HCT116 (cell line): ENCODE measurements around the gene DHRS9. TPM values are rescaled to one million over a fixed set of nuclear protein-coding genes. Genes with fewer than 3 reads are reported as not detected.

Experiments used
- ATAC-seq: fragments of 200-7000 bp; cut with Tn5 transposase; 2 replicates; pipeline ENCODE4 v1.9.1; 2020; ENCODE audit warnings: mild to moderate bottlenecking, moderate library complexity
- BruUV-seq: library from RNA; stranded (reverse); fragments of 400-500 nt; replicated peaks from 2 replicates; lab custom pipeline; 2021; lab: Mats Ljungman, UMichigan
- CTCF ChIA-PET: fragments of 300-600 bp; sonication (Branson Sonifier 250); formaldehyde crosslinking; loops from one replicate; lab custom pipeline; 2021; ENCODE audit warnings: antibody characterized with exemption; lab: Charles Lee
- POLR2A ChIA-PET: fragments of 300-600, 350-600 bp; sonication (Branson Sonifier 250); formaldehyde crosslinking; loops from one replicate; lab custom pipeline; 2021; ENCODE audit warnings: antibody characterized with exemption; lab: Charles Lee
- RAD21 ChIA-PET, 2 experiments: fragments of 300-600 bp; sonication (Branson Sonifier 250); formaldehyde crosslinking; loops; one replicate each; lab custom pipeline; 2023; ENCODE audit warnings: low total read pairs in 2 of 2; ENCODE audit not compliant: uncharacterized antibody in 2 of 2, unreplicated experiment in 2 of 2, low non-redundant PET in 1 of 2; lab: Charles Lee
- DNase-seq: peaks from one replicate; pipeline ENCODE4 v3.0.0-alpha.2; 2010; ENCODE audit warnings: low read depth, low spot score
- H2AFZ ChIP-seq: fragments of 200-600 bp; shearing (Covaris generic), sonication (generic); 2 replicates; pipeline ENCODE4 v1.6.1; 2017; ENCODE audit warnings: low read depth, mixed run types, mixed read lengths, antibody characterized with exemption, low read length; ENCODE audit not compliant: poor library complexity, severe bottlenecking
- H3K27ac ChIP-seq: 2 replicates; pipeline ENCODE4 v1.5.1; 2012; ENCODE audit warnings: low read depth, low read length
- H3K27me3 ChIP-seq: fragments of 200-600 bp; sonication (generic); 2 replicates; pipeline ENCODE4 v1.6.1; 2016; ENCODE audit warnings: mixed run types, low read length, mixed read lengths; ENCODE audit not compliant: insufficient read depth
- H3K36me3 ChIP-seq, 2 experiments: fragments of 200-500 bp in 1 of 2; fragments of 200-600 bp in 1 of 2; sonication (Bioruptor generic) in 1 of 2; sonication (generic) in 1 of 2; 2 replicates each; pipeline versions ENCODE4 v1.5.1 to v1.6.1; 2014 to 2016; ENCODE audit warnings: low read length in 2 of 2, inconsistent platforms in 1 of 2, mixed read lengths in 1 of 2, mixed run types in 1 of 2; ENCODE audit not compliant: insufficient read depth in 2 of 2, control insufficient read depth in 1 of 2
- H3K4me1 ChIP-seq, 2 experiments: fragments of 200-600 bp in 1 of 2; sonication (generic) in 1 of 2; 2 replicates each; pipeline versions ENCODE4 v1.5.1 to v1.6.1; 2012 to 2017; ENCODE audit warnings: low read length in 2 of 2, inconsistent platforms in 1 of 2, mild to moderate bottlenecking in 1 of 2, mixed read lengths in 1 of 2, mixed run types in 1 of 2, moderate library complexity in 1 of 2; ENCODE audit not compliant: insufficient read depth in 2 of 2, control insufficient read depth in 1 of 2
- H3K4me2 ChIP-seq: fragments of 200-600 bp; sonication (generic); 2 replicates; pipeline ENCODE4 v1.6.1; 2017; ENCODE audit warnings: mixed run types, low read length, mixed read lengths
- H3K4me3 ChIP-seq, 2 experiments: fragments of 200-600 bp in 1 of 2; sonication (generic) in 1 of 2; replicated peaks in 1 of 2; 2 replicates each; pipeline ENCODE4 v1.5.1; 2011 to 2016; ENCODE audit warnings: low read length in 2 of 2, control low read depth in 1 of 2, low read depth in 1 of 2, mild to moderate bottlenecking in 1 of 2, mixed read lengths in 1 of 2, mixed run types in 1 of 2
- H3K79me2 ChIP-seq: fragments of 200-600 bp; sonication (generic); 2 replicates; pipeline ENCODE4 v1.6.1; 2017; ENCODE audit warnings: mild to moderate bottlenecking, mixed run types, low read length, moderate library complexity, mixed read lengths; ENCODE audit not compliant: insufficient read depth
- H3K9ac ChIP-seq: fragments of 200-600 bp; sonication (generic); 2 replicates; pipeline ENCODE4 v1.6.1; 2016; ENCODE audit warnings: low read length, mixed read lengths
- H3K9me2 ChIP-seq: fragments of 200-600 bp; sonication (generic), shearing (Covaris generic); 2 replicates; pipeline ENCODE4 v1.6.1; 2017; ENCODE audit warnings: mixed run types, mild to moderate bottlenecking, moderate library complexity; ENCODE audit not compliant: insufficient read depth
- H3K9me3 ChIP-seq, 2 experiments: fragments of 200-500 bp in 1 of 2; fragments of 200-600 bp in 1 of 2; sonication (Bioruptor generic) in 1 of 2; sonication (generic) in 1 of 2; 2 replicates each; pipeline ENCODE4 v1.6.1; 2014 to 2017; ENCODE audit warnings: low read length in 2 of 2, mixed read lengths in 2 of 2, inconsistent platforms in 1 of 2, low read depth in 1 of 2, mild to moderate bottlenecking in 1 of 2, mixed run types in 1 of 2, moderate library complexity in 1 of 2; ENCODE audit not compliant: control insufficient read depth in 1 of 2, insufficient read depth in 1 of 2
- H4K20me1 ChIP-seq: fragments of 200-600 bp; sonication (generic), shearing (Covaris generic); 2 replicates; pipeline ENCODE4 v1.6.1; 2017; ENCODE audit warnings: mixed run types, mild to moderate bottlenecking, moderate library complexity; ENCODE audit not compliant: insufficient read depth
- ATF3 ChIP-seq: IDR thresholded peaks from 2 replicates; pipeline ENCODE4 v1.6.1; 2012
- CBX3 ChIP-seq: IDR thresholded peaks from 2 replicates; pipeline ENCODE4 v1.6.1; 2012; ENCODE audit warnings: low read depth
- CTCF ChIP-seq, 3 experiments: fragments of 200-600 bp in 1 of 3; sonication (generic) in 1 of 3; IDR thresholded peaks in 2 of 3; conservative IDR thresholded peaks in 1 of 3; 2 replicates each; pipeline ENCODE4 v1.5.1; 2012 to 2017; ENCODE audit warnings: low read depth in 2 of 3, low read length in 2 of 3, antibody characterized with exemption in 1 of 3, borderline replicate concordance in 1 of 3, control low read depth in 1 of 3, mild to moderate bottlenecking in 1 of 3, mixed read lengths in 1 of 3, mixed run types in 1 of 3, moderate library complexity in 1 of 3; ENCODE audit not compliant: insufficient read depth in 1 of 3
- ELF1 ChIP-seq: IDR thresholded peaks from 2 replicates; pipeline ENCODE4 v1.6.1; 2012; ENCODE audit warnings: low read depth, borderline replicate concordance
- EZH2phosphoT487 ChIP-seq: fragments of 200-600 bp; IDR thresholded peaks from 2 replicates; pipeline ENCODE4 v1.6.1; 2018; ENCODE audit warnings: antibody characterized with exemption, borderline replicate concordance
- FOSL1 ChIP-seq: IDR thresholded peaks from 2 replicates; pipeline ENCODE4 v1.6.1; 2012; ENCODE audit warnings: low read depth
- POLR2A ChIP-seq: IDR thresholded peaks from 2 replicates; pipeline ENCODE4 v1.7.0; 2011; ENCODE audit warnings: borderline replicate concordance; ENCODE audit not compliant: insufficient read depth, insufficient read length; ENCODE audit errors: extremely low read depth
- RAD21 ChIP-seq: IDR thresholded peaks from 2 replicates; pipeline ENCODE4 v1.6.1; 2012; ENCODE audit warnings: low read depth, mild to moderate bottlenecking
- SIN3A ChIP-seq: IDR thresholded peaks from 2 replicates; pipeline ENCODE4 v1.6.1; 2012; ENCODE audit warnings: low read depth
- SP1 ChIP-seq: IDR thresholded peaks from 2 replicates; pipeline ENCODE4 v1.6.1; 2012; ENCODE audit warnings: low read depth
- SRF ChIP-seq: IDR thresholded peaks from 2 replicates; pipeline ENCODE4 v1.6.1; 2012; ENCODE audit warnings: low read depth
- TCF7L2 ChIP-seq: IDR thresholded peaks from 2 replicates; pipeline ENCODE4 v1.7.0; 2011; ENCODE audit warnings: borderline replicate concordance, inconsistent platforms; ENCODE audit not compliant: insufficient read depth, insufficient read length; ENCODE audit errors: extremely low read depth
- ZFX ChIP-seq: fragments of 450-650 bp; IDR thresholded peaks from 2 replicates; pipeline ENCODE4 v1.6.1; 2017
- intact Hi-C: fragments of 100-400 bp; cut with micrococcal nuclease; formaldehyde crosslinking; loops from 2 replicates; pipeline ENCODE4 v1.10.0; 2022
- total RNA-seq: library from RNA; stranded (reverse); gene quantifications from one replicate; pipeline ENCODE4 v1.2.1, GENCODE V29; 2021; ENCODE audit not compliant: unreplicated experiment

DHRS9 gene
- total RNA-seq, 1 experiment from 2014 or later: 0.15 TPM

GRCh38 chr2:169109502-169110409, 40.4 kb downstream of the DHRS9 start:
- ChIA-PET RAD21 (interaction anchor here (0.8 to 1.2 kb wide), 5 partner anchors 21 to 166 kb away, joined by 3 to 6 read pairs (median 3); no protein-coding TSS in a partner anchor), CTCF (interaction anchor here (0.6 to 3.7 kb wide), 12 partner anchors 10 to 1193 kb away, joined by 3 to 31 read pairs (median 8); no protein-coding TSS in a partner anchor), POLR2A (interaction anchor here (1.0 kb wide), 1 partner anchor 112 kb away, joined by 4 read pairs; no protein-coding TSS in a partner anchor)
- ATAC-seq: peak; percentile 99
- Histone ChIP-seq H3K9me2 (no peaks in the 10 kb centered on the region), H3K4me3 (no peak overlapping the region), H3K9ac (no peak overlapping the region), H3K79me2 (no peaks in the 10 kb centered on the region), H3K9me3 (no peaks in the 10 kb centered on the region), H3K27ac (no peak overlapping the region), H3K4me1 (peaks cover 0 to 8% of the 10 kb centered on the region in 2 experiments; a peak in 1 of 4 replicates), H2AFZ (peak overlapping the region; percentile 79), H3K27me3 (peaks cover 5% of the 10 kb centered on the region; the same call in 1 of the 2 replicates), H3K36me3 (no peaks in the 10 kb centered on the region), H4K20me1 (no peaks in the 10 kb centered on the region), H3K4me2 (peak overlapping the region; percentile 58)
- peak; percentile 67 for DNase-seq
- TF ChIP-seq RAD21 (peak; percentile 92), CTCF (IDR thresholded peaks at IDR 0.05 in 2 of 3, conservative IDR thresholded peaks at IDR 0.05 in 1 of 3; ENCODE audit: borderline replicate concordance in 1 of 3, insufficient read depth in 1 of 3, low read depth in 2 of 3, low read length in 2 of 3) (peak; percentile 84 to 97 (median 88)), ZFX (no peak)
- intact Hi-C loops: loop anchor here (1.0 to 10.0 kb wide), 6 partner anchors 23 to 818 kb away; no protein-coding TSS in a partner anchor
- no TSS peak for BruUV-seq

GRCh38 chr2:169110419-169110818, 41.1 kb downstream of the DHRS9 start:
- no peak overlapping the region for H3K27ac ChIP-seq
- POLR2A ChIA-PET: no interaction called here
- H3K9ac ChIP-seq: no peak overlapping the region
- H3K4me1 ChIP-seq: peaks cover 0 to 8% of the 10 kb centered on the region in 2 experiments; a peak in 1 of 4 replicates
- DNase-seq (no peak), ATAC-seq (no peak)
- peak overlapping the region; percentile 79 for H2AFZ ChIP-seq
- H4K20me1 ChIP-seq: no peaks in the 10 kb centered on the region
- no peak overlapping the region for H3K4me2 ChIP-seq
- H3K4me3 ChIP-seq: no peak overlapping the region
- intact Hi-C loops: loop anchor here (1.0 to 10.0 kb wide), 4 partner anchors 166 to 817 kb away; no protein-coding TSS in a partner anchor
- H3K9me3 ChIP-seq: no peaks in the 10 kb centered on the region
- no peaks in the 10 kb centered on the region for H3K9me2 ChIP-seq
- CTCF ChIA-PET: interaction anchor here (1.0 to 3.7 kb wide), 10 partner anchors 14 to 342 kb away, joined by 4 to 31 read pairs (median 14); no protein-coding TSS in a partner anchor
- no TSS peak for BruUV-seq
- H3K79me2 ChIP-seq: no peaks in the 10 kb centered on the region
- RAD21 ChIA-PET: no interaction called here
- H3K36me3 ChIP-seq: no peaks in the 10 kb centered on the region
- H3K27me3 ChIP-seq: peaks cover 5% of the 10 kb centered on the region; the same call in 1 of the 2 replicates
- TF ChIP-seq EZH2phosphoT487: no peak
- TF ChIP-seq TCF7L2: no peak
- no peak for TF ChIP-seq SIN3A
- TF ChIP-seq POLR2A: no peak
- TF ChIP-seq SP1: no peak
- no peak for TF ChIP-seq RAD21
- TF ChIP-seq ELF1: no peak
- no peak for TF ChIP-seq ATF3
- TF ChIP-seq FOSL1: no peak
- TF ChIP-seq SRF: no peak
- no peak for TF ChIP-seq CBX3
- no peak for TF ChIP-seq CTCF (IDR thresholded peaks at IDR 0.05 in 2 of 3, conservative IDR thresholded peaks at IDR 0.05 in 1 of 3; ENCODE audit: borderline replicate concordance in 1 of 3, insufficient read depth in 1 of 3, low read depth in 2 of 3, low read length in 2 of 3)
